ENCODE results near the gene SCNM1. TPM values are rescaled to one million over a fixed set of nuclear protein-coding genes. Genes with fewer than 3 reads are reported as not detected.
A peak's percentile ranks its signal among the peaks of the same experiment; 100 is the strongest.

The SCNM1 gene
- total and polyA plus RNA-seq, 2 experiments from 2014 or later, result 27.1 to 92.3 TPM

- Histone ChIP-seq H4K20me1 (replicated peaks; ENCODE audit: insufficient read depth) (peaks cover 51% of the 10 kb centered on the region), H2AFZ (no peak overlapping the region), H3K4me3 (no peak overlapping the region), H3K79me2 (replicated peaks; ENCODE audit: insufficient read depth) (peaks cover 100% of the 10 kb centered on the region), H3K4me1 (ENCODE audit: insufficient read depth) (no peaks in the 10 kb centered on the region), H3K36me3 (ENCODE audit: insufficient read depth) (peaks cover 17% of the 10 kb centered on the region), H3K27ac (ENCODE audit: low read depth) (peak overlapping the region; percentile 76; the same call in 1 of the 2 replicates), H3K4me2 (no peak overlapping the region), H3K27me3 (ENCODE audit: insufficient read depth) (no peaks in the 10 kb centered on the region), H3K9me2 (ENCODE audit: insufficient read depth) (no peaks in the 10 kb centered on the region), H3F3A (replicated peaks; ENCODE audit: low read depth) (0 out of 2 replicates have a peak, but pooled peaks cover 4% of the 10 kb centered on the region)
- no peak overlapping the region for H3K4me3 Mint-ChIP-seq
- no peak for ATAC-seq
- peaks cover 46% of the 10 kb centered on the region for H3K36me3 Mint-ChIP-seq (ENCODE audit: low read depth)
- no peak overlapping the region for H3K27ac Mint-ChIP-seq
- H3K27me3 Mint-ChIP-seq (ENCODE audit: insufficient read depth, low read depth, poor library complexity), result no peaks in the 10 kb centered on the region
- H3K9me3 Mint-ChIP-seq, result no peaks in the 10 kb centered on the region
- TF ChIP-seq JUNB (IDR thresholded peaks at IDR 0.05; ENCODE audit: unreplicated experiment) (no peak), CREB1 (CRISPR knock-in tag; IDR thresholded peaks at IDR 0.05; ENCODE audit: low read depth) (no peak), POLR2AphosphoS5 (IDR thresholded peaks at IDR 0.05; ENCODE audit: low read depth) (no peak), EZH2phosphoT487 (IDR thresholded peaks at IDR 0.05; ENCODE audit: unreplicated experiment) (no peak), ETS1 (IDR thresholded peaks at IDR 0.05) (no peak), REST (IDR thresholded peaks at IDR 0.05; ENCODE audit: unreplicated experiment) (no peak), ZNF331 (CRISPR knock-in tag; IDR thresholded peaks at IDR 0.05; ENCODE audit: low read depth) (no peak), CTCF (conservative IDR thresholded peaks at IDR 0.05; ENCODE audit: low read depth in 2 of 2) (no peak), EZH2 (IDR thresholded peaks at IDR 0.05; ENCODE audit: low read depth, unreplicated experiment) (no peak), ZNF114 (CRISPR knock-in tag; IDR thresholded peaks at IDR 0.05) (no peak), ZNF462 (CRISPR knock-in tag; IDR thresholded peaks at IDR 0.05) (no peak), NANOG (IDR thresholded peaks at IDR 0.05; ENCODE audit: borderline replicate concordance) (no peak), STAT1 (IDR thresholded peaks at IDR 0.05; ENCODE audit: unreplicated experiment) (no peak)
- H3K4me1 Mint-ChIP-seq, result no peaks in the 10 kb centered on the region; the same call in 2 of the 3 replicates
- DNase-seq (ENCODE audit: low spot score), result no peak
Measured at GRCh38 chr1:151210830-151211229, 44.9 kb downstream of the SCNM1 start.

Measured in GM23338 (cell line).